GM10248 (cell line): ENCODE results near the gene CXCR1.

Source experiments
- CTCF ChIA-PET: fragments of 300-600 bp; sonication (Branson Sonifier 250); formaldehyde crosslinking; extraction: SDS; loops from one replicate; lab custom pipeline; 2021; ENCODE audit warnings: antibody characterized with exemption; lab: Yijun Ruan, JAX
- POLR2A ChIA-PET: fragments of 350-650 bp; sonication (Branson Sonifier 250); formaldehyde crosslinking; extraction: SDS; loops from one replicate; lab custom pipeline; 2020; ENCODE audit warnings: antibody characterized with exemption; lab: Yijun Ruan, JAX
- DNase-seq: peaks from one replicate; pipeline ENCODE4 v3.0.0; 2012; ENCODE audit errors: extremely low spot score
- CTCF ChIP-seq: IDR thresholded peaks from 2 replicates; pipeline ENCODE4 v1.5.1; 2012; ENCODE audit warnings: mild to moderate bottlenecking, low read depth; ENCODE audit errors: extremely low read depth, missing control alignments, control extremely low read depth

The CXCR1 gene

GRCh38 chr2:218193701-218194100, 26.9 kb upstream of the CXCR1 start:
- CTCF ChIA-PET: no interaction called here
- POLR2A ChIA-PET: no interaction called here
- no peak for TF ChIP-seq CTCF
- DNase-seq: no peak

GRCh38 chr2:218192902-218193430, 26.2 kb upstream of the CXCR1 start:
- no peak for DNase-seq
- CTCF ChIA-PET: interaction anchor here (2.2 kb wide), 1 partner anchor 36 kb away, joined by 5 read pairs; no protein-coding TSS in a partner anchor
- POLR2A ChIA-PET: no interaction called here
- no peak for TF ChIP-seq CTCF

GRCh38 chr2:218188528-218188927, 21.8 kb upstream of the CXCR1 start:
- no peak for DNase-seq
- POLR2A ChIA-PET: interaction anchor here (0.8 kb wide), 1 partner anchor 93 kb away, joined by 3 read pairs; no protein-coding TSS in a partner anchor
- no peak for TF ChIP-seq CTCF
- CTCF ChIA-PET: interaction anchor here (0.9 kb wide), 1 partner anchor 69 kb away, joined by 3 read pairs; no protein-coding TSS in a partner anchor

- TF ChIP-seq CTCF: no peak
- DNase-seq: no peak
- POLR2A ChIA-PET: no interaction called here
- CTCF ChIA-PET: interaction anchor here (0.7 to 1.6 kb wide), 9 partner anchors 12 to 170 kb away, joined by 3 to 6 read pairs (median 4); no protein-coding TSS in a partner anchor
Observed at GRCh38 chr2:218187296-218188015, 20.7 kb upstream of the CXCR1 start.

- TF ChIP-seq CTCF: no peak
- CTCF ChIA-PET: interaction anchor here (1.0 to 1.6 kb wide), 6 partner anchors 12 to 171 kb away, joined by 3 to 6 read pairs (median 4); no protein-coding TSS in a partner anchor
- DNase-seq: no peak
- POLR2A ChIA-PET: no interaction called here
Observed at GRCh38 chr2:218186876-218187275, 20.1 kb upstream of the CXCR1 start.

GRCh38 chr2:218186355-218186766, 19.6 kb upstream of the CXCR1 start:
- TF ChIP-seq CTCF: peak; percentile 86
- POLR2A ChIA-PET: no interaction called here
- peak; percentile 71 for DNase-seq
- CTCF ChIA-PET: interaction anchor here (1.0 to 1.3 kb wide), 2 partner anchors 23 to 100 kb away, joined by 4 read pairs; no protein-coding TSS in a partner anchor
